ENCODE data around the gene ATP5F1C.
"Not testable (repeated sequence)": the region's sequence is repeated elsewhere in the genome, so short reads cannot be mapped to it uniquely, and the experiment has no call there.

ATP5F1C gene

GRCh38 chr10:7776777-7777176 lies 11.2 kb upstream of the ATP5F1C start:
- Mint-ChIP-seq H3K4me3 (no peak overlapping the region), H3K4me1 (peaks cover 7 to 14% of the 10 kb centered on the region in 2 donors), H3K27ac (no peak overlapping the region), H3K27me3 (no peaks in the 10 kb centered on the region), H3K36me3 (peaks cover 56 to 59% of the 10 kb centered on the region in 2 donors), H3K9me3 (no peaks in the 10 kb centered on the region)
- ATAC-seq (replicated peaks) (no peak), DNase-seq (no peak)

GRCh38 chr10:7782194-7782593 lies 5.8 kb upstream of the ATP5F1C start:
- H3K27me3 Mint-ChIP-seq; H3K9me3 Mint-ChIP-seq; DNase-seq; H3K27ac Mint-ChIP-seq; ATAC-seq (replicated peaks); H3K4me3 Mint-ChIP-seq; H3K4me1 Mint-ChIP-seq: not testable (repeated sequence)
- peaks cover 26 to 32% of the 10 kb centered on the region in 2 donors for H3K36me3 Mint-ChIP-seq

GRCh38 chr10:7786430-7786829 lies 1.5 kb upstream of the ATP5F1C start:
- no peak for ATAC-seq (replicated peaks)
- Mint-ChIP-seq H3K9me3 (no peaks in the 10 kb centered on the region), H3K36me3 (peaks cover 9 to 16% of the 10 kb centered on the region in 2 donors)

GRCh38 chr10:7787150-7787856 lies 674 bp upstream of the ATP5F1C start:
- Mint-ChIP-seq H3K9me3 (no peaks in the 10 kb centered on the region), H3K4me3 (no peak overlapping the region), H3K36me3 (peaks cover 9 to 22% of the 10 kb centered on the region in 2 donors), H3K4me1 (peaks cover 14 to 30% of the 10 kb centered on the region in 2 donors), H3K27ac (no peak overlapping the region), H3K27me3 (no peaks in the 10 kb centered on the region)
- peak; percentile 1 to 8 for ATAC-seq (replicated peaks)
- DNase-seq, result no peak

More at GRCh38 chr10:7786430-7786829, 1.5 kb upstream of the ATP5F1C start:
- Mint-ChIP-seq H3K4me3 (no peak overlapping the region), H3K27ac (no peak overlapping the region), H3K27me3 (no peaks in the 10 kb centered on the region), H3K4me1 (peaks cover 13 to 21% of the 10 kb centered on the region in 2 donors)
- no peak for DNase-seq

- Mint-ChIP-seq H3K27ac (peak overlapping the region; percentile 51), H3K9me3 (no peaks in the 10 kb centered on the region), H3K4me3 (no peak overlapping the region), H3K4me1 (peaks cover 20 to 42% of the 10 kb centered on the region in 2 donors), H3K36me3 (peaks cover 13 to 24% of the 10 kb centered on the region in 2 donors), H3K27me3 (no peaks in the 10 kb centered on the region)
- ATAC-seq (replicated peaks) (peak; percentile 7 to 11), DNase-seq (no peak)
Measured at GRCh38 chr10:7788639-7789286, 786 bp downstream of the ATP5F1C start.

- no peaks in the 10 kb centered on the region for H3K9me3 Mint-ChIP-seq
- peaks cover 13 to 27% of the 10 kb centered on the region in 2 donors for H3K36me3 Mint-ChIP-seq
- H3K27ac Mint-ChIP-seq, result no peak overlapping the region
- peaks cover 22 to 46% of the 10 kb centered on the region in 2 donors for H3K4me1 Mint-ChIP-seq
- H3K27me3 Mint-ChIP-seq, result no peaks in the 10 kb centered on the region
- no peak for DNase-seq
- no peak overlapping the region for H3K4me3 Mint-ChIP-seq
- ATAC-seq (replicated peaks), result no peak
Measured at GRCh38 chr10:7789390-7789789, 1.4 kb downstream of the ATP5F1C start.

GRCh38 chr10:7792541-7792940 lies 4.6 kb downstream of the ATP5F1C start:
- Mint-ChIP-seq H3K27me3 (no peaks in the 10 kb centered on the region), H3K9me3 (no peaks in the 10 kb centered on the region), H3K27ac (no peak overlapping the region), H3K4me1 (peaks cover 25 to 62% of the 10 kb centered on the region in 2 donors), H3K36me3 (peaks cover 28 to 38% of the 10 kb centered on the region in 2 donors), H3K4me3 (no peak overlapping the region)
- no peak for ATAC-seq (replicated peaks)
- DNase-seq, result no peak

GRCh38 chr10:7794251-7795026 lies 6.5 kb downstream of the ATP5F1C start:
- ATAC-seq (replicated peaks) (no peak), DNase-seq (no peak)
- peaks cover 30 to 46% of the 10 kb centered on the region in 2 donors for H3K36me3 Mint-ChIP-seq
- no peak overlapping the region for H3K4me3 Mint-ChIP-seq
- no peaks in the 10 kb centered on the region for H3K27me3 Mint-ChIP-seq
- peak overlapping the region; percentile 62 for H3K27ac Mint-ChIP-seq
- H3K9me3 Mint-ChIP-seq, result no peaks in the 10 kb centered on the region
- peaks cover 22 to 56% of the 10 kb centered on the region in 2 donors for H3K4me1 Mint-ChIP-seq

GRCh38 chr10:7795605-7796004 lies 7.6 kb downstream of the ATP5F1C start:
- Mint-ChIP-seq H3K4me3 (no peak overlapping the region), H3K27me3 (no peaks in the 10 kb centered on the region), H3K36me3 (peaks cover 27 to 49% of the 10 kb centered on the region in 2 donors), H3K4me1 (peaks cover 20 to 46% of the 10 kb centered on the region in 2 donors), H3K9me3 (no peaks in the 10 kb centered on the region), H3K27ac (no peak overlapping the region)
- ATAC-seq (replicated peaks) (no peak), DNase-seq (no peak)

GRCh38 chr10:7797582-7797981 lies 9.6 kb downstream of the ATP5F1C start:
- ATAC-seq (replicated peaks) (no peak), DNase-seq (no peak)
- Mint-ChIP-seq H3K4me3 (no peak overlapping the region), H3K4me1 (peaks cover 14 to 29% of the 10 kb centered on the region in 2 donors), H3K27me3 (no peaks in the 10 kb centered on the region), H3K36me3 (peaks cover 21 to 39% of the 10 kb centered on the region in 2 donors), H3K9me3 (no peaks in the 10 kb centered on the region), H3K27ac (no peak overlapping the region)

GRCh38 chr10:7802606-7803005 lies 14.6 kb downstream of the ATP5F1C start:
- no peaks in the 10 kb centered on the region for H3K27me3 Mint-ChIP-seq
- H3K9me3 Mint-ChIP-seq, result no peaks in the 10 kb centered on the region
- no peak overlapping the region for H3K4me3 Mint-ChIP-seq
- no peak overlapping the region for H3K27ac Mint-ChIP-seq
- peaks cover 0 to 5% of the 10 kb centered on the region in 2 donors for H3K4me1 Mint-ChIP-seq
- peaks cover 21 to 40% of the 10 kb centered on the region in 2 donors for H3K36me3 Mint-ChIP-seq
- DNase-seq (no peak), ATAC-seq (replicated peaks) (no peak)

- DNase-seq (no peak), ATAC-seq (replicated peaks) (no peak)
- H3K4me3 Mint-ChIP-seq, result no peak overlapping the region
- peaks cover 0 to 5% of the 10 kb centered on the region in 2 donors for H3K4me1 Mint-ChIP-seq
- peaks cover 21 to 38% of the 10 kb centered on the region in 2 donors for H3K36me3 Mint-ChIP-seq
- no peaks in the 10 kb centered on the region for H3K9me3 Mint-ChIP-seq
- H3K27me3 Mint-ChIP-seq, result no peaks in the 10 kb centered on the region
- H3K27ac Mint-ChIP-seq, result no peak overlapping the region
Measured at GRCh38 chr10:7804216-7804615, 16.2 kb downstream of the ATP5F1C start.

- Mint-ChIP-seq H3K27ac (no peak overlapping the region), H3K4me1 (peaks cover 0 to 5% of the 10 kb centered on the region in 2 donors), H3K27me3 (no peaks in the 10 kb centered on the region), H3K36me3 (peaks cover 25 to 33% of the 10 kb centered on the region in 2 donors), H3K9me3 (no peaks in the 10 kb centered on the region), H3K4me3 (no peak overlapping the region)
- DNase-seq (no peak), ATAC-seq (replicated peaks) (no peak)
Measured at GRCh38 chr10:7804741-7805140, 16.8 kb downstream of the ATP5F1C start.

GRCh38 chr10:7808686-7809267 lies 20.8 kb downstream of the ATP5F1C start:
- ATAC-seq (replicated peaks) (no peak), DNase-seq (no peak)
- H3K4me1 Mint-ChIP-seq, result peaks cover 0 to 5% of the 10 kb centered on the region in 2 donors
- H3K27me3 Mint-ChIP-seq, result peaks cover 0 to 7% of the 10 kb centered on the region in 2 donors
- H3K36me3 Mint-ChIP-seq, result peaks cover 19 to 24% of the 10 kb centered on the region in 2 donors
- no peak overlapping the region for H3K27ac Mint-ChIP-seq
- no peak overlapping the region for H3K4me3 Mint-ChIP-seq
- H3K9me3 Mint-ChIP-seq, result no peaks in the 10 kb centered on the region

All from stimulated activated naive B cell treated with anti-CD40 and anti-IgM and Interleukin-4, amounts not matched to agents 10 μg/mL and 1 μg/mL and 100 μg/mL, for 72 hours (primary cell).